Measurements from ENCODE around the gene REPIN1.

- no peak for TF ChIP-seq ZSCAN16 (tag by site-specific recombination; IDR thresholded peaks at IDR 0.05)
- TF ChIP-seq, protein P1, sequence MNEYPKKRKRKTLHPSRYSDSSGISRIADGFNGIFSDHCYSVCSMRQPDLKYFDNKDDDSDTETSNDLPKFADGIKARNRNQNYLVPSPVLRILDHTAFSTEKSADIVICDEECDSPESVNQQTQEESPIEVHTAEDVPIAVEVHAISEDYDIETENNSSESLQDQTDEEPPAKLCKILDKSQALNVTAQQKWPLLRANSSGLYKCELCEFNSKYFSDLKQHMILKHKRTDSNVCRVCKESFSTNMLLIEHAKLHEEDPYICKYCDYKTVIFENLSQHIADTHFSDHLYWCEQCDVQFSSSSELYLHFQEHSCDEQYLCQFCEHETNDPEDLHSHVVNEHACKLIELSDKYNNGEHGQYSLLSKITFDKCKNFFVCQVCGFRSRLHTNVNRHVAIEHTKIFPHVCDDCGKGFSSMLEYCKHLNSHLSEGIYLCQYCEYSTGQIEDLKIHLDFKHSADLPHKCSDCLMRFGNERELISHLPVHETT (tag by site-specific recombination; IDR thresholded peaks at IDR 0.05), result no peak
- no peak for TF ChIP-seq KLF10 (tag by site-specific recombination; IDR thresholded peaks at IDR 0.05)
- no peak for TF ChIP-seq ZNF580 (tag by site-specific recombination; IDR thresholded peaks at IDR 0.05)
- no peak for TF ChIP-seq SETDB1 (IDR thresholded peaks at IDR 0.05; ENCODE audit: insufficient read length, low read length)
- TF ChIP-seq ZNF302 (tag by site-specific recombination; IDR thresholded peaks at IDR 0.05; ENCODE audit: low read depth), result no peak
- TF ChIP-seq, protein P2, sequence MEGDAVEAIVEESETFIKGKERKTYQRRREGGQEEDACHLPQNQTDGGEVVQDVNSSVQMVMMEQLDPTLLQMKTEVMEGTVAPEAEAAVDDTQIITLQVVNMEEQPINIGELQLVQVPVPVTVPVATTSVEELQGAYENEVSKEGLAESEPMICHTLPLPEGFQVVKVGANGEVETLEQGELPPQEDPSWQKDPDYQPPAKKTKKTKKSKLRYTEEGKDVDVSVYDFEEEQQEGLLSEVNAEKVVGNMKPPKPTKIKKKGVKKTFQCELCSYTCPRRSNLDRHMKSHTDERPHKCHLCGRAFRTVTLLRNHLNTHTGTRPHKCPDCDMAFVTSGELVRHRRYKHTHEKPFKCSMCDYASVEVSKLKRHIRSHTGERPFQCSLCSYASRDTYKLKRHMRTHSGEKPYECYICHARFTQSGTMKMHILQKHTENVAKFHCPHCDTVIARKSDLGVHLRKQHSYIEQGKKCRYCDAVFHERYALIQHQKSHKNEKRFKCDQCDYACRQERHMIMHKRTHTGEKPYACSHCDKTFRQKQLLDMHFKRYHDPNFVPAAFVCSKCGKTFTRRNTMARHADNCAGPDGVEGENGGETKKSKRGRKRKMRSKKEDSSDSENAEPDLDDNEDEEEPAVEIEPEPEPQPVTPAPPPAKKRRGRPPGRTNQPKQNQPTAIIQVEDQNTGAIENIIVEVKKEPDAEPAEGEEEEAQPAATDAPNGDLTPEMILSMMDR (tag by site-specific recombination; IDR thresholded peaks at IDR 0.05), result no peak
These were observed 31.0 kb upstream of the REPIN1 start for GRCh38 chr7:150337659-150338081.
